Common myeloid progenitor, CD34-positive (primary cell): ENCODE measurements around the gene PPP1R12B.
"Not testable (repeated sequence)": the region's sequence is repeated elsewhere in the genome, so short reads cannot be mapped to it uniquely, and the experiment has no call there.

Source experiments
- CTCF ChIA-PET: fragments of 350-600 bp; sonication (Branson Sonifier 250); formaldehyde crosslinking; loops from one replicate; lab custom pipeline; 2021; ENCODE audit warnings: antibody characterized with exemption; lab: Charles Lee
- POLR2A ChIA-PET: fragments of 350-600 bp; sonication (Branson Sonifier 250); formaldehyde crosslinking; loops from one replicate; lab custom pipeline; 2021; ENCODE audit warnings: antibody characterized with exemption; lab: Charles Lee
- DNase-seq, 3 donors: peaks; one replicate each; pipeline versions ENCODE4 v3.0.0 to v3.0.0-alpha.2; 2013
- H3K27ac ChIP-seq, 2 experiments: 1 replicate in 1 of 2; 2 replicates in 1 of 2; pipeline ENCODE4 v1.7.0; 2013; ENCODE audit warnings: inconsistent platforms in 2 of 2, low read length in 2 of 2, mild to moderate bottlenecking in 2 of 2, low read depth in 1 of 2, moderate library complexity in 1 of 2; ENCODE audit not compliant: severe bottlenecking in 2 of 2, insufficient read depth in 1 of 2, poor library complexity in 1 of 2
- H3K27me3 ChIP-seq, 5 experiments: replicated peaks in 2 of 5; 1 replicate in 3 of 5; 2 replicates in 2 of 5; pipeline versions ENCODE4 v1.6.1 to v1.7.0; 2013; ENCODE audit warnings: low read length in 4 of 5, mild to moderate bottlenecking in 2 of 5, moderate library complexity in 2 of 5, inconsistent platforms in 1 of 5; ENCODE audit not compliant: insufficient read depth in 5 of 5, control insufficient read depth in 4 of 5
- H3K36me3 ChIP-seq, 4 experiments: 1 replicate in 2 of 4; 2 replicates in 2 of 4; pipeline versions ENCODE4 v1.6.1 to v1.7.0; 2013; ENCODE audit warnings: low read length in 3 of 4, control low read depth in 1 of 4, mild to moderate bottlenecking in 1 of 4; ENCODE audit not compliant: control insufficient read depth in 4 of 4, insufficient read depth in 4 of 4
- H3K4me1 ChIP-seq, 4 experiments: 1 replicate in 3 of 4; 2 replicates in 1 of 4; pipeline versions ENCODE4 v1.6.1 to v1.7.1; 2013; ENCODE audit warnings: low read length in 3 of 4, mild to moderate bottlenecking in 3 of 4, control low read depth in 1 of 4, inconsistent platforms in 1 of 4, moderate library complexity in 1 of 4; ENCODE audit not compliant: control insufficient read depth in 4 of 4, insufficient read depth in 4 of 4; ENCODE audit errors: control extremely low read depth in 1 of 4
- H3K4me3 ChIP-seq, 7 experiments: 1 replicate in 4 of 7; 2 replicates in 3 of 7; pipeline versions ENCODE4 v1.5.1 to v1.7.0; 2013; ENCODE audit warnings: mild to moderate bottlenecking in 7 of 7, low read length in 6 of 7, moderate library complexity in 6 of 7, inconsistent platforms in 2 of 7, low read depth in 2 of 7, control low read depth in 1 of 7; ENCODE audit not compliant: insufficient read depth in 4 of 7, control insufficient read depth in 1 of 7; ENCODE audit errors: extremely low read depth in 1 of 7
- H3K9me3 ChIP-seq, 5 experiments: 1 replicate in 4 of 5; 2 replicates in 1 of 5; pipeline versions ENCODE4 v1.6.1 to v1.7.1; 2013; ENCODE audit warnings: low read length in 4 of 5, mild to moderate bottlenecking in 2 of 5, inconsistent platforms in 1 of 5, low read depth in 1 of 5, moderate library complexity in 1 of 5; ENCODE audit not compliant: control insufficient read depth in 4 of 5, insufficient read depth in 2 of 5; ENCODE audit errors: control extremely low read depth in 1 of 5
- WGBS: methylation state at CpG from one replicate; pipeline ENCODE4 v1.1.5; 2013; ENCODE audit not compliant: insufficient coverage; 5-methylcytosine and 5-hydroxymethylcytosine counted together

The PPP1R12B gene

DNA sequence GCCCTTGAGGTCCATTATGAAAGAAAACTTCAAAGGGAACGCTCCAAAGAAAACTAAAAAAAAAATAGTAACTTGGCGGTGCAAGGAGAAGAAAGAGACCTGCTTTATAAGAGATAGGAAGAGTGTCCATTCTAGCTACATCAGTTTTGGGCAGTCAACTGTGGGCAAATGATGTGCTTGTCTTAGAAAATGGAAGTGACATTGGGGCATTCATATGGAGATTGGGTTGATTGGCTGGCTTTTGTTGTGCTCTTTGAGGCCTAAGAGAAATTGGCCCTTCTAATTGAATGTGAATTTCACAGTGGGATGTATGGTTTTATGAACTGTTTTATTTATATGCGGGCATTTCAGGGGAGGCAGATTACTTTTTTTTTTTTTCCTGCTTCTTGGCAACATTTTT lies 13.2 kb downstream of the PPP1R12B start:
- Histone ChIP-seq H3K36me3 (no peaks in the 10 kb centered on the region), H3K27me3 (no peaks in the 10 kb centered on the region), H3K27ac (no peak overlapping the region), H3K9me3 (no peaks in the 10 kb centered on the region), H3K4me3 (no peak overlapping the region), H3K4me1 (peaks cover 0 to 4% (median 1%) of the 10 kb centered on the region in 4 experiments)
- 100% methylated on average over 3 of the region's 3 CpGs for WGBS
- no peak for DNase-seq
- CTCF ChIA-PET: no interaction called here
- POLR2A ChIA-PET: interaction anchor here (0.7 kb wide), 1 partner anchor 25 kb away, joined by 4 read pairs; no protein-coding TSS in a partner anchor

DNA sequence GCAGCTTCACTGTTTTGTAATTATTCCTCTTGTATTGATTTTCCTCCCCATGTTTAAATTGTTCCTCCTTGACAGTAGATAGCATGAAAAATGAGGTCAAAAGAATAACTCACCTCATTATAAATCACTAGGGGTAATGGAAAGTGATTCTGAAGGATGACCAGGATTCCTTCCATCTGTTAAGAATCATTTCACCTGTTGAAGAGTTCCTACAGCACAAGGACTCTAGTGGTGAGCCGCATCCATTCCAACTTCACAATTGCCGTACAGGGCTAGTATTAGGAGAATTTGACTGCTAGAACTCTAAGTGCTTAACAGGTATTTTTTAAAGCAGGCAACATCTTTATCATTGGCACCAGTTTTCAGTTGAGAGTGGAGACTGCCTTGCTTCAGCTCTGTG lies 13.7 kb downstream of the PPP1R12B start:
- H3K4me3 ChIP-seq: no peak overlapping the region
- H3K27ac ChIP-seq: no peak overlapping the region
- no peaks in the 10 kb centered on the region for H3K36me3 ChIP-seq
- WGBS: 94% methylated on average over 2 of the region's 2 CpGs
- CTCF ChIA-PET: no interaction called here
- POLR2A ChIA-PET: interaction anchor here (0.7 kb wide), 1 partner anchor 25 kb away, joined by 4 read pairs; no protein-coding TSS in a partner anchor
- H3K4me1 ChIP-seq: peaks cover 0 to 4% (median 1%) of the 10 kb centered on the region in 4 experiments
- no peaks in the 10 kb centered on the region for H3K9me3 ChIP-seq
- DNase-seq: no peak
- no peaks in the 10 kb centered on the region for H3K27me3 ChIP-seq

DNA sequence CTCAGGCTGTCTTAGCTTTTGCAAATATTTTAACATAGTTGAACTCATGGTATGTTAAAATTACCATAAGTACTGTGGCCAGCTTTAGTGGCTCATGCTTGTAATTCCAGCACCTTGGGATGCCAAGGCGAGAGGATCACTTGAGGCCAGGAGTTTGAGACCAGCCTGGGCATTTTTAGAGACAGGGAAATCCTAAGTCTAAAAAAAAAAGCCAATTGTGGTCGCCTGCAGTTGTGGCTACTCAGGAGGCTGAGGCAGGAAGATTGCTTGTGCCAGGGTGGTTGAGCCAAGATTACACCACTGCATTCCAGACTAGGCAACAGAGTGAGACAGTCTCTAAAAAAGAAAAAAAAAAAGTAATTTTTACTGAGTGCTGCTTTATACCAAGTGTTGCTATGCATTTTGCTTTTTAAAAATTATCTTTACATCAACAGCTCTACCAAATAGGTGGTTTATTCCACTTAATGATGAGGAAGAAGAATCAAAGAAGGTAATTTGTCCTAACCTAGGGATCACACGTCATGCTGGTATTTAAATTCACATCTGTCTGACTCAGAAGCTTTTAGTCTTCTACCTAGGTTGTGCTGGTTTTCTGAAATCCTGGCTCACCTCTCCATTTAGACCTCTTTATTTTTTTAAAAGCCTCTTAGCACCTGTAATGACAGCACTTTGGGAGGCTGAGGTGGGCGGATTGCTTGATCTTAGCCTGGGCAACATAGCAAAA lies 16.8 kb downstream of the PPP1R12B start:
- CTCF ChIA-PET: interaction anchor here (1.0 to 1.8 kb wide), 2 partner anchors 9 to 16 kb away, joined by 3 read pairs; no protein-coding TSS in a partner anchor

DNA sequence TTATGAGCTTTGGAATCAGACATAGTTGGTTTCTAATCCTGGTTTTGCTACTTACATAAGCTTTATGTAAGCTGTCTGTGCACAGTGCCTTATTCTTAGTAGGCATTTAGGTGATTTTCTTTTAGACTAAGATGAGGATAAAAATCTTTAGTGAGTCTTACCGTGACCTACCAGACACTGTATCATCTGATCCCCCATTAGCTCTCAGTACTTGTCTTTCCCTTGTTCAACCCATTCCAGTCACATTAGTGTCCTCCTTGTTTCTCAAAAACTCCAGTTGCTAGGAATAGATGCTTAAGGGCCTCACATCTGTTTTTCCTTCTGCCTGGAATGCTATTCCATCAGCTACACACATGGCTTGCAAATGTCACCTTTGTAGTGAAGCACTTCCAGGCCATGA lies 18.8 kb downstream of the PPP1R12B start:
- Histone ChIP-seq H3K4me1 (peaks cover 0 to 4% (median 1%) of the 10 kb centered on the region in 4 experiments), H3K27me3 (no peaks in the 10 kb centered on the region), H3K36me3 (no peaks in the 10 kb centered on the region), H3K27ac (no peak overlapping the region), H3K4me3 (no peak overlapping the region), H3K9me3 (no peaks in the 10 kb centered on the region)
- no peak for DNase-seq
- POLR2A ChIA-PET: interaction anchor here (0.6 kb wide), 1 partner anchor 25 kb away, joined by 4 read pairs; no protein-coding TSS in a partner anchor
- 100% methylated on average over 1 of the region's 1 CpG for WGBS
- CTCF ChIA-PET: no interaction called here

More for the DNA sequence above, 16.8 kb downstream of the PPP1R12B start:
- H3K27ac ChIP-seq: no peak overlapping the region
- WGBS: 72% methylated on average over 4 of the region's 4 CpGs
- peaks cover 0 to 4% (median 1%) of the 10 kb centered on the region in 4 experiments for H3K4me1 ChIP-seq
- H3K9me3 ChIP-seq: no peaks in the 10 kb centered on the region
- no peak overlapping the region for H3K4me3 ChIP-seq
- DNase-seq: peak in 2 of 3 donors; percentile 27 to 41
- POLR2A ChIA-PET: no interaction called here
- H3K27me3 ChIP-seq: no peaks in the 10 kb centered on the region
- no peaks in the 10 kb centered on the region for H3K36me3 ChIP-seq

DNA sequence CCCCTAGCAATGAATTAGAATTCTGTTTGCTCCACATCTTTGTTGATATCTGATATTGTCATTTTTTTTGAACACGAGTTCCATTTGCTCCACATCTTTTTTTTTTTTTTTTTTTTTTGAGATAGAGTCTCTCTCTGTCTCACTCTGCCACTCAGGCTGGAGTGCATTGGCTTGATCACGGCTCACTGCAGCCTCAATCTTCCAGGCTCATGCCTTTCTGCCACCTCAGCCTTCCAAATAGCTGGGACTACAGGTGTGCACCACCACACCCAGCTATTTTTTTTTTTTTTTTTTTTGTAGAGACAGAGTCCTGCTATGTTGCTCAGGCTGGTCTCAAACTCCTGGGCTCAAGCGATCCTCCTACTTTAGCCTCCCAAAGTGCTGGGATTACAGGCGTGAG lies 22.4 kb downstream of the PPP1R12B start:
- DNase-seq, CTCF ChIA-PET, H3K4me1 ChIP-seq, H3K27ac ChIP-seq, POLR2A ChIA-PET, H3K27me3 ChIP-seq, H3K4me3 ChIP-seq, H3K9me3 ChIP-seq, H3K36me3 ChIP-seq: not testable (repeated sequence)
- whole genome bisulfite sequencing: 100% methylated on average over 1 of the region's 4 CpGs

DNA sequence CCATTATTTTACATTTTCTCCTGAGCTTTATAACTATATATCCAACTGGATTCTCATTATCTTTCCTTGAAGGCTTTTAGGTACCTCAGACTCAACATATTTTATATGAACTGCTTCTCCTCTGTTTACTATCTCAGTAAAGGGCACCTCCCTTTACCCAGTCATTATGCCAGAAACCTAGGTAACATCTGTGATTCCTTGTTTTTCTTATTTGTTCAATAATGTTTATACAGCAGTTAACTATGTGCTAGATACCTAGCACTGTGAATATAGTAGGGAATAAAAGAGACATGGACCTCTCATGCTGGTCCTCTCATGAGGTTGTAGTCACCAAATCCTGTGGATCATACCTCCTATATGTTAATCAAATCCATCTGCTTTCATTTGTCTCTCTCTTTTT lies 25.6 kb downstream of the PPP1R12B start:
- Histone ChIP-seq H3K4me1 (no peaks in the 10 kb centered on the region), H3K36me3 (no peaks in the 10 kb centered on the region), H3K27me3 (no peaks in the 10 kb centered on the region), H3K9me3 (no peaks in the 10 kb centered on the region), H3K27ac (no peak overlapping the region), H3K4me3 (no peak overlapping the region)
- ChIA-PET POLR2A (no interaction called here), CTCF (no interaction called here)
- no peak for DNase-seq

DNA sequence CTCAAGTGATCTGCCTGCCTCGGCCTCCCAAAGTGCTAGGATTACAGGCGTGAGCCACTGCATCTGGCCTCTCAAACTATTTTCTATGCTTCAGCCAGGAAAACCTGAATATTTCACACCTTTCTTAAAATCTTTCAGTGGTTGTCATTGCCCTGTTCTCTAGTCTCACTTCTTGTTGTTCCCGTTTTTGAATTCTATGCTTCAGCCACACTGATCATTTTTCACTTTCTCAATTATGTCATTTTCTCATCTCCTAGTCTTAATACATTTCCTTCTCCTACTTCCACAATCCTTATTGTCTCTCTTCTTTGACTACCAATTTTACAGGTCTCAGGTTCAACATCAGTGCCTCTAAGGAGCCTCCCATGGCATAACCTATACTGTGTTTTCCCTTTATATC lies 26.7 kb downstream of the PPP1R12B start:
- WGBS: 100% methylated on average over 3 of the region's 3 CpGs
- H3K4me1 ChIP-seq, H3K27ac ChIP-seq, DNase-seq, H3K9me3 ChIP-seq, CTCF ChIA-PET, H3K36me3 ChIP-seq, H3K27me3 ChIP-seq, POLR2A ChIA-PET, H3K4me3 ChIP-seq: not testable (repeated sequence)
